ENCODE data around the gene ROR1.

ROR1 gene

GRCh38 chr1:64114012-64114525 lies 340.3 kb downstream of the ROR1 start:
- no peak for DNase-seq

- no peak for DNase-seq
Observed at GRCh38 chr1:64116537-64116936, 342.7 kb downstream of the ROR1 start.

GRCh38 chr1:64117492-64117891 lies 343.7 kb downstream of the ROR1 start:
- DNase-seq, result no peak

- no peak for DNase-seq
Observed at GRCh38 chr1:64121766-64122385, 348.1 kb downstream of the ROR1 start.

- no peak for DNase-seq
Observed at GRCh38 chr1:64122588-64122987, 348.8 kb downstream of the ROR1 start.

- no peak for DNase-seq
Observed at GRCh38 chr1:64124704-64125440, 351.1 kb downstream of the ROR1 start.

- DNase-seq, result no peak
Observed at GRCh38 chr1:64126581-64126980, 352.8 kb downstream of the ROR1 start.

- no peak for DNase-seq
Observed at GRCh38 chr1:64127297-64127696, 353.5 kb downstream of the ROR1 start.

GRCh38 chr1:64129701-64130100 lies 355.9 kb downstream of the ROR1 start:
- DNase-seq, result no peak

- DNase-seq, result no peak
Observed at GRCh38 chr1:64131155-64131554, 357.3 kb downstream of the ROR1 start.

GRCh38 chr1:64133036-64133435 lies 359.2 kb downstream of the ROR1 start:
- no peak for DNase-seq

GRCh38 chr1:64135462-64136223 lies 361.8 kb downstream of the ROR1 start:
- no peak for DNase-seq

GRCh38 chr1:64136296-64136695 lies 362.5 kb downstream of the ROR1 start:
- no peak for DNase-seq

GRCh38 chr1:64136752-64137411 lies 363.1 kb downstream of the ROR1 start:
- peak; percentile 40 to 75 for DNase-seq

- DNase-seq, result no peak
Observed at GRCh38 chr1:64137412-64137803, 363.6 kb downstream of the ROR1 start.

GRCh38 chr1:64139877-64140276 lies 366.1 kb downstream of the ROR1 start:
- no peak for DNase-seq

GRCh38 chr1:64140596-64140995 lies 366.8 kb downstream of the ROR1 start:
- no peak for DNase-seq

- no peak for DNase-seq
Observed at GRCh38 chr1:64147045-64147724, 373.4 kb downstream of the ROR1 start.

GRCh38 chr1:64147759-64148158 lies 373.9 kb downstream of the ROR1 start:
- no peak for DNase-seq

GRCh38 chr1:64150266-64150665 lies 376.4 kb downstream of the ROR1 start:
- no peak for DNase-seq

GRCh38 chr1:64150729-64151230 lies 377.0 kb downstream of the ROR1 start:
- no peak for DNase-seq

GRCh38 chr1:64155278-64155677 lies 381.5 kb downstream of the ROR1 start:
- DNase-seq, result no peak

All from NCI-H524 (cell line).